ENCODE measurements around the gene PTCH1.

The PTCH1 gene

DNA sequence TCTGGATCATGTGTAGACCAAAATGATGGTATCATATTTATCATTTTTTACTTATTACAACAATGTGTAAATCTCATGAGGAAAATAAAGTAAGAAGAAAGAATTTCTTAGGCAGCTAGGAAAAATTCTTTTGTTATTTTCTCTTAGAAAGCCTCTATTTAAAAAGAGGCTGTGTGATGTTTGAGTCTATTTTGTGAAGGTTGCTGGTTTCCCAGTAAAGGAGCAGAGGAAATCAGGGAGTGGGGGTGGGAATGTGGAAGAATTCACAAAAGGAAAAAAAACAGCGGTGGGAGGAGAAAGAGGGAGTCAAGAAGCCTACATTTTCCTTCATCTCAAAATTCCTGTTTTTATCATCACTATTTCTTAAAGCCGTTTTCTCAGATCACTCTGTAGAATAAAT lies 20.1 kb downstream of the PTCH1 start:
- no peak for FAIRE-seq

GRCh38 chr9:95495961-95496360 lies 20.8 kb downstream of the PTCH1 start:
- FAIRE-seq: no peak

- no peak for FAIRE-seq
These were observed 21.2 kb downstream of the PTCH1 start for GRCh38 chr9:95495529-95495928.

DNA sequence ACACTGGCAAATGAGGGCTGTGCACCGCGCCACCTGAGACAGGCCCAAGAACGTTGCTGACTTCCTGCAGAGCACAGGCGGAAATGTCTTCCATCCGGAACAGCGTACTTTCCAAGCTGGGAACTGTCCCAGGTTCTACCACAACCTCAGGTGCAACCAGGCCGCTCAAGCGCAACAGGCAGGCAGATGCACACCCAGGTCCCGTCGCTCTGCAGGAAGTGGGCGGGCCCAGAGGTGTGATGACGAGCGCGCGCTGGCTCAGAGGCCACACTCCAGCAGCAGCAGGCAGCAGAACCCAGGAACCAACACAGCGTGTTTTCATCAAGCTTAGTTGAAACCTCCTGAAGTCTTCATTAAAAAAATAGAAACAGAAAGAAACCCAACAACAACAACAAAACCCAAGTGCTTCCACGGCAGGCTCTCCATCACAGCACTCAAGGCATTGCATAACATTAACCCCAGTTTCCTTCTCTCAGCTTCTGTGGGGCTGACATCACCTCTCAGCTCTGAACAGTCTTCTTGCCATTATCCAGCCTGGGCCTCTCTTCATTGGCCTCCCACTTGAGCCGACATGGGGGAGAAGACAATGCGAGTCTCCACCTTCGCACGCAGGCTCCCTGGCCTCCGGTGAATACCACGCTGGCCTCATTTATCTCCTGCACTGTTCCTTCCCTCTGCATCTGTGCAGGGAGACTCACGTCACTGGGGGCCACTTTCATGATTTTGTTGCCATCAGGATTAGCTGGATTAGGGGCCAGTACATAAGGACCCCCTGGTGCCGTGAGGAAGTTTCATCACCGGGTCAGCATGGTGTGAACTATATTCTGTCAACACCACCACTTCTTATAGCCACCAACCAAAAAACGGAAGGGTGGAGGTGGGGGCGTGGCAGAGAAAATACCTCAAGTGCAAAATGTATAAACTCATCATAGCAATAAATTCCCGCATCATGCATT lies 22.1 kb downstream of the PTCH1 start:
- FAIRE-seq: no peak

DNA sequence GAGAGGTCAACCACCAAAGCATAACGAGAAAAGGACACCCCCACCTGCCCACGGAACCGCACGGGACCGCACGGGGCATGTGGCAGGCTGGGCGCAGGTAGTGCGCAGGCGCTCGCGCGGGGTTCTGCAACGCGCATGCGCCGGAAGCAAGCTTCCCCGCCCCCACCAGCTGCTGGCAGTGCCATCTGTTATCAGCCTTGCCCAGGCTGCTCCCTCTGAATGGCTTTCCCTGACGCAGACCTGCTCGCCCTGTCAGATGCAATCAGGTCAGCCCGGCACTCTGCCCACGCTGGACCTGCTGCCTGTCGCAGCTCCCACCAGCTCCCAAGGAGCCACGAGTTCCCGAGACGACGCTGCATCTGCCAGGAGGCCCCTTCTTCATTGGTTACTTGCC lies 22.8 kb downstream of the PTCH1 start:
- FAIRE-seq: no peak

- no peak for FAIRE-seq
These were observed 23.4 kb downstream of the PTCH1 start for GRCh38 chr9:95493402-95493801.

GRCh38 chr9:95491543-95492320 lies 25.0 kb downstream of the PTCH1 start:
- FAIRE-seq: no peak

DNA sequence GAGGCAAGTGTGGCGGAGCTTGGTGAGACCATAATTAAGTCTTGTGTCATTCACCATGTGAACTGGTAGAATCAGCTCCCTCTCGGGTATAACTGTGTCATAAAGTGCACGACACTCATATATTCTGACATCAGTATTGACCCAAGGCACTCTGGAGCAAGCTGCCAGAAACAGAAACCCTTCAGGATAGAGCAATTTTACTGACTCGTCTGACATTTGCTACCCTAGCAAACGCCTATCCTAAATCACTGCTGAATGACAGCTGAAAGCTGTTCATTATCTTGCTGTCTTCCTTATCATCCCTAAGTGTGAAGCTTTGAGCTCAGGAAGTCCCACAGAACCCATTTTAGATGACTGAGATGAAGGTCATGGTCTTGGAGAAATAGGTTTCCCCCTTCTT lies 27.8 kb downstream of the PTCH1 start:
- FAIRE-seq: no peak

DNA sequence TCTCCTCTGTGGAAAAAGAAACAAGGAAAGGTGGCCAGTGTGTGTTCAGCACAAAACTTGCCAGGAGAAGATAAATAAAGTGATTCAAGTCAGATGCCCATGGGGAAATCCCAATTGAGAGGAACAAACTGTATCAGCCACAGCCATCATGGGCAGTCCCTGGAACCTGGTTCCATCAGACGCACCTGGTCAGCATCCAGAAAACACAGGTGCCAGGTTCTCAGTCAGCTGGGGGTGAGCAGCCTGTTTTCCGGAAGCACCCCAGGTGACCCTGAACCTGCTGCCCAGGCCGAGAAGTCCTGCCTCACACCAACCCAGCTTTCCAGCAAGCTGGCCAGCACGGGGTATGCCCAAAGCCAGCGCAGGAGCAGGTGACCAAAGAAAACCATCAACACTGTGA lies 30.5 kb downstream of the PTCH1 start:
- FAIRE-seq: no peak

- FAIRE-seq: no peak
These were observed 32.5 kb downstream of the PTCH1 start for GRCh38 chr9:95484225-95484624.

DNA sequence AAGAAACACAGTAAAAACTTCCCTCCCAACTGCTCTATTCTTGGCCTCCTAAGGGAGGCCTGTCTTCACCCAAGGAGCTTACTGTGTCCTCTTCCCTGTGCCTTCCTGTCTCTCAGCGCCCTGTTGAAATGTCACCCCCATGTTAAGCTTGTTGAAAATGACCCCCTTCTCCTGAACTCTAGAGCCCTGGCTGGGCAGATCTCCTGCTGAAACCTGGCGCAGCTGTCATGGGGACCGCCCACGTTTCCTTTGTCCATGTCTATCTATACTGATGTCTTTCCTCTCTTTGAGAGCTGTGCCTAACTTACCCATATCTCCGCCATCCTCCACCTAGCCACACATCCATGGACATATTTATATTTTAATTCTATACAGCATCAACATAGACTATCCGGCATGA lies 33.3 kb downstream of the PTCH1 start:
- no peak for FAIRE-seq

- FAIRE-seq: no peak
These were observed 34.1 kb downstream of the PTCH1 start for GRCh38 chr9:95482621-95483020.

DNA sequence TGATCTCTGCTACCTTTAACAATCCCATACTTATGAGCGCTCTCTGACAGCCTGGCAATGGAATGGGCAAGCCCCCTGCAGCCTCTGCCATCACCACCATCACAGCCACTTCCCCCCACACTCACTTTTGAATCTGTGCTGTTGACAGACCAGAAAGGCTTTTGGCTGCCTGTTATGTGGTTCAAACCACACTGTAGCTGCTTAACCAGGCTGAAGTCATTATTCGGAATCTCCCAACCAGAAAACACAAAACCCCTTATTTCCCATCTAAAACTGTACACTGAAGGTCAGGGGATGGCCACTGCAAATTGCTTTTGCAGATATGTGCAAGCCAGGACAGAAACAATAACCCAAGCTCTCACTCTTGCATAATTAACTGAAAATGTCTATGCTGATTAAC lies 35.8 kb downstream of the PTCH1 start:
- FAIRE-seq: no peak

DNA sequence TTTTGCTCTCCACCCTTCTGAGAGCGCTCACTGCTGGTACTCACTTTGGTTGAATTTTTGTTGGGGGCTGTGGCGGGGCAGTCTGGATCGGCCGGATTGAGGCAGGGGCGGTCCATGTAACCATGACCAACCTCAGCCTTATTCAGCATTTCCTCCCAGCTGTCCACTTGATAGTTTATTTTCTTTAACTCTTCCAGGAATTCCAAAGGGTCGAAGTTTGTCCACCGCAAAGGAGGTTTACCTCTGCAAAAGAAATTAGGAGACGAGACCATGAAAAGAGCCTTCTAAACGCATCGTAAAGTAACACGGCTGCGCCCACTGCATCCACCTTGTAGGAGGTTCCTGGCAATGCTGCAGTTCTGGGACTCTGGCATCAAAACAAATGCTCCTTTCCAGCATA lies 36.4 kb downstream of the PTCH1 start:
- no peak for FAIRE-seq

GRCh38 chr9:95479330-95479729 lies 37.4 kb downstream of the PTCH1 start:
- FAIRE-seq: no peak

- no peak for FAIRE-seq
These were observed 38.4 kb downstream of the PTCH1 start for GRCh38 chr9:95478335-95478734.

DNA sequence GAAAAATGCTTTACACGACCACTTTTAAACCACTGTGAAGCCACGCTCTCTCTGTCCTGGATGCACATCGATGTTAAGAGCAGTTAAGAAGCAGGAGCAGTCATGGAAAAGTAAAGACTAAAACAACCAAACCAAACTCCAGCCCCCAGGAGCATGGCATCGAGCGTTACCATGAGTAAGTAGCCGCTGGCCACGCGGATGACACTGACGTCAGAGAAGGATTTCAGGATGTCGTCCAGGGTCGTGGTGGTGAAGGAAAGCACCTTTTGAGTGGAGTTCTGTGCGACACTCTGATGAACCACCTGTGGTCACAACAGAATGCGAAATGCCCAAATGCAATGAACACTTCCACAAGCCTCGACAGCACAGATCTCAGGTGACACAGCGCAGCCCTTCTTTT lies 38.9 kb downstream of the PTCH1 start:
- no peak for FAIRE-seq

DNA sequence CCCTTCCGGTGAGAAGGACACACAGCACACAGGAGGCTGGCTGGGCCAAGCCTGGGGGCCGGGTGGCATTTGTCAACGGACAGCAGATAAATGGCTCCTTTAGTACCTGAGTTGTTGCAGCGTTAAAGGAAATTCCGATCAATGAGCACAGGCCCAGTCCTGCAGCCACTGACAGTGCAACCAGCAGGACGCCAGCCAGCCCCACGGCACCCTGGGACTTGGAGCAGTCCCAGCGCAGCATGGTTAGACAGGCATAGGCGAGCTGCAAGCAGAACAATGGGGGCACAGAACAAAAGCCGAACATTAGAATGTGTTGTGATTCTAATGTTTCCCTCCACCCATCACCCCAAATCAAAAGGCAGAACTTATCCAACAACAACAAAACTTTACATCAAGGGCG lies 39.3 kb downstream of the PTCH1 start:
- FAIRE-seq: no peak

GRCh38 chr9:95468791-95469190 lies 48.0 kb downstream of the PTCH1 start:
- FAIRE-seq: no peak

DNA sequence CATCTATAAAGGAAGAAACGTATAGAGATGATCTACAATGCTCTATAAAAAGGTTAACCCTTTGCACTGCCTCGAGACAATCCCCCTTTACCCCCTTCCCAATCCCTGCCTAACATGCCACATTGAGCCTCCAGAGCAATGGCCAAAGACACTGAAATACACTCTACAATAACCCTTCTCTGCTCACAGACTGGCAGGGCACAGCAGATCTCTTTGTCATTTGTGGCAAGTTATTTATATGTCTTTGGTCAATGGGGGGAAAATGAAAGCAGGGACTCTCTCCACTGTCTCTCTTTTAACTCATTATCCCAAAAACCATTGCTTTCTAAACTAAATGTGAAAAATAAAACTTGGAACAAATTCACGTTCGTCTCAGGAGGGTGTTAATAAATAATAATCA lies 51.7 kb downstream of the PTCH1 start:
- no peak for FAIRE-seq

GRCh38 chr9:95463148-95464060 lies 53.4 kb downstream of the PTCH1 start:
- no peak for FAIRE-seq

GRCh38 chr9:95462249-95463147 lies 54.3 kb downstream of the PTCH1 start:
- no peak for FAIRE-seq

Measured in A204.1 (cell line).